ENCODE measurements around the gene EPB41L4B.

EPB41L4B gene

DNA sequence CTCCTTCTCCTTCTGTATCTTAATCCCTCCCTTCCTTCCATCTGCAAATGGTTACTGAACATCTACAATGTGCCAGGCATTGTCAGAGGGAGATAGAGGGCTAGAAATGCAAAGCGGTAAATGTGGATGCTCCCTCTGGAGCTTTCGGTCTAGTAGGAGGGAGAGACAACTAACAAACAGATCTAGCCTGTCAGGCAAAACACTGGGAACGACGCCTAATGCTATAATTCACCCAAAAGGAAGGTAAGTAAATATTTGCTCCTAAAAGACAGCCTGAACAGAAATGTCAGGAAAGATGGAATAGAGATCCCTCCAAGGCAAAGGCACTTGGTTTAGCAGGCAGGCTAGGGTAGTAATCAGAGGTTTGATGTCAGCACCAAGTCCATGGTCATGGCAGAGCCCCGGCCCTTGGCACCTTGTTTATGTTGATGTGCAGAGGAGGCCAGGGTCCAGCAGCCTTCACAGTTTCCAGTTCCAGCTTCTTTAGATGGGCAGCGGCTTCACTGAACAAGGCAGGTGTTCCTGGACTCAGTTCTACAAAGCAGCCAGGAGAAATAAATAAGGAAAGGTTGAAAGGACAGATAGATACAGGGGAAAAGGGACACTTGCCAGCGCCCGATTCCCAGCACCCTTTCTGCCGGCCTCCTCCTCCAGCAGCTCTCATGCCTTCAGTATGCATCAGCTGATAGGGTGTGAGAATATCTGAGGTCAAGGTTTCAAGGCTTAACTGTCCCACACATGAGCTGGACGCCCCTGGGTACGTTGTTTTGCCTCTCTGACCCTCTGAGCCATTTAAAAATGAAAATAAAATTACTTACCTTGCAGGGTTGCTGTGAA is 107.4 kb downstream of the EPB41L4B start:
- H3K36me3 ChIP-seq (ENCODE audit: control insufficient read depth, insufficient read depth, low read length): no peaks in the 10 kb centered on the region
- H3K27me3 ChIP-seq (ENCODE audit: control insufficient read depth, insufficient read depth, low read length): no peaks in the 10 kb centered on the region
- no peaks in the 10 kb centered on the region for H3K9me3 ChIP-seq (ENCODE audit: control insufficient read depth, insufficient read depth, low read length)
- no peak for DNase-seq (ENCODE audit: low read depth, low spot score)
- H3K4me3 ChIP-seq (ENCODE audit: low read length): no peak overlapping the region
- H3K4me1 ChIP-seq (ENCODE audit: control insufficient read depth, insufficient read depth, low read length): no peaks in the 10 kb centered on the region
- no CpG with 5 or more reads among the region's 11 CpGs for WGBS (ENCODE audit: insufficient coverage, insufficient read length)
- H3K27ac ChIP-seq (ENCODE audit: low read length): no peak overlapping the region

DNA sequence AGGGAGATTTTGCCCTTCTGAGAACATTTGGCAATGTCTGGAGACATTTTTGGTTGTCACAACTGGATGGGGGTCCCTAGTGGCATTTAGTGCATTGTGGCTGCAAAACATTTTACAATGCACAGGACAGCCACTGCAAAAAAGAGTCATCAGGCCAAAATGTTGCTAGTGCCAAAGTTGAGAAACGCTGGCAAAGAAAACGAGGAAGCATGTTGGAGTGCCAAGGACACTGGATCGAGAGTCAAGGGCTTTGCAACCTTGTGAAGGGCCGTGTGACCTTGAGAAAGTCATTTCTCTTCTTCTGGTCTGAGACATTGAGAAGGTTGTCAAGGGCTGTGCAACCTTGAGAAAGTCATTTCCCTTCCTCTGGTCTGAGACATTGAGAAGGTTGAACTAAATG is 108.1 kb downstream of the EPB41L4B start:
- no peaks in the 10 kb centered on the region for H3K36me3 ChIP-seq (ENCODE audit: control insufficient read depth, insufficient read depth, low read length)
- H3K27me3 ChIP-seq (ENCODE audit: control insufficient read depth, insufficient read depth, low read length): no peaks in the 10 kb centered on the region
- no peaks in the 10 kb centered on the region for H3K4me1 ChIP-seq (ENCODE audit: control insufficient read depth, insufficient read depth, low read length)
- H3K9me3 ChIP-seq (ENCODE audit: control insufficient read depth, insufficient read depth, low read length): no peaks in the 10 kb centered on the region
- H3K27ac ChIP-seq (ENCODE audit: low read length): no peak overlapping the region
- no peak for DNase-seq (ENCODE audit: low read depth, low spot score)
- WGBS (ENCODE audit: insufficient coverage, insufficient read length): no CpG with 5 or more reads among the region's 4 CpGs
- no peak overlapping the region for H3K4me3 ChIP-seq (ENCODE audit: low read length)

DNA sequence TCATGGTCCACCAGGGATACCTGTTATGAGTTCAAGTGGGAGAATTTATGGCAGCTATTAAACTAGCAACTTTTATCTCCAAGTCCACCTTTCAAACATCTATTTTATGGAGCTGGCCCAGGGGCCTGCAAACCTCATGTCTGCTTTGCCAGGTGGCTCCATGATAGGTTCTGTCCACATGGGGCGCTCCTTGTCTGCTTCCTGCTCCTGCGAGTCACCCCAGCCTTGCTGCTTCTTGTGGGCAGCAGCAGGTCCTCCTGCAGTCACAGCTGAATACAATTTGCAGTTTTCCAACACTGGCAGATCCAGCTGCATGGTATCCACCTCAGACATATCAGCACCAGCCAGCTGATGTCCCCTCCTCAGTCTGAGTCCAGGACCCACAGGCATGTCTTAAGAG is 114.2 kb downstream of the EPB41L4B start:
- Histone ChIP-seq H3K4me3 (ENCODE audit: low read length) (no peak overlapping the region), H3K4me1 (ENCODE audit: control insufficient read depth, insufficient read depth, low read length) (no peaks in the 10 kb centered on the region), H3K27ac (ENCODE audit: low read length) (no peak overlapping the region), H3K9me3 (ENCODE audit: control insufficient read depth, insufficient read depth, low read length) (no peaks in the 10 kb centered on the region; the same call in 1 of the 2 replicates), H3K27me3 (ENCODE audit: control insufficient read depth, insufficient read depth, low read length) (no peaks in the 10 kb centered on the region), H3K36me3 (ENCODE audit: control insufficient read depth, insufficient read depth, low read length) (no peaks in the 10 kb centered on the region)
- DNase-seq (ENCODE audit: low read depth, low spot score): peak; percentile 22
- WGBS (ENCODE audit: insufficient coverage, insufficient read length): no CpG with 5 or more reads among the region's 2 CpGs

DNA sequence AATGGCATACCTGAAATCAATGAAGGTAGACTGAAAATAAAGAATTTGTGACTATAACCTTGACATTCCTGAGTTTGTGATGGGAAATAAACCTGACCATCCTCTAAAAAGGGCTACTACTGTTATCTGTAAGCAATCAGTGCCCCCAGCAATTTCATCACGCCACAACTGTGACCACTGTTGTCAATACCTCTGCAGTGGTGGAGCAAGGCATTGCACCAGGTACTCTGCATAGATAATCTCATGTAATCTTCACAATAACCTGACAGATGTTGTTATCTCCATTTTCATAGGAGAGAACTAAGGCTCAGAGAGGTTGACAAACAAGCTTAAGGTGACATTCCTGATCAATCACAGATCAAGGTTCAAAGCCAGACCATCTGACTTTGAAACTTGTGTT is 115.3 kb downstream of the EPB41L4B start:
- Histone ChIP-seq H3K9me3 (ENCODE audit: control insufficient read depth, insufficient read depth, low read length) (no peaks in the 10 kb centered on the region; the same call in 1 of the 2 replicates), H3K27me3 (ENCODE audit: control insufficient read depth, insufficient read depth, low read length) (no peaks in the 10 kb centered on the region), H3K4me3 (ENCODE audit: low read length) (no peak overlapping the region), H3K36me3 (ENCODE audit: control insufficient read depth, insufficient read depth, low read length) (no peaks in the 10 kb centered on the region), H3K27ac (ENCODE audit: low read length) (no peak overlapping the region), H3K4me1 (ENCODE audit: control insufficient read depth, insufficient read depth, low read length) (no peaks in the 10 kb centered on the region)
- WGBS (ENCODE audit: insufficient coverage, insufficient read length): no CpG with 5 or more reads among the region's 1 CpG
- no peak for DNase-seq (ENCODE audit: low read depth, low spot score)

DNA sequence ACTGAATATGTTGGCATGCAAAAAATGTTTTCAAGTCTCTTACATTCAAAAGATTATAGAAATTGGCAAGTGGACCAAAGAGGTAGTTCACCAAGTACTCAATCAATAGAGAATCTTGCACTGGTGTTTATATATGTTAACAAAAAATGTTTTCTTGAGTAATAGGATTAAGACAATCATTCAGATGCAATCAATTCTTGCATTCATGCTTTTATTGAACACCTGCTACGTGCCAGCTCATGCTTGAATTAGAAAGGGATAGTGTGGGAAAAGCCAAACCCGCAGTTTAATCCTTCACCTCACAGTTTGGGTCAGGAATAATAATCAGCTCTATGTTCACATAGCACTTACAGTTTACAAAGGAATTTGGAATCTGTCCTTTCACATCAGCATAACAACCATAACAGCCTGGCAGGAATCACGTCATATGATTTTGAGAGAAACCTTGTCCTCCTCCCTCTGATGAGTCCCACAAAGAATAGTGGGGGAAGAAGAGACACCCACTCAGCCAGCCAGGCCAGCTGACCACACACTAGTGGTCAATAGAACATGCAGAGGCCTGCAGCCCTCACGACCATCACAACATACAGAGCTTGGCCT is 117.0 kb downstream of the EPB41L4B start:
- DNase-seq (ENCODE audit: low read depth, low spot score): no peak
- Histone ChIP-seq H3K4me3 (ENCODE audit: low read length) (no peak overlapping the region), H3K27ac (ENCODE audit: low read length) (no peak overlapping the region), H3K36me3 (ENCODE audit: control insufficient read depth, insufficient read depth, low read length) (no peaks in the 10 kb centered on the region), H3K9me3 (ENCODE audit: control insufficient read depth, insufficient read depth, low read length) (no peaks in the 10 kb centered on the region; the same call in 1 of the 2 replicates), H3K27me3 (ENCODE audit: control insufficient read depth, insufficient read depth, low read length) (no peaks in the 10 kb centered on the region), H3K4me1 (ENCODE audit: control insufficient read depth, insufficient read depth, low read length) (no peaks in the 10 kb centered on the region)
- WGBS (ENCODE audit: insufficient coverage, insufficient read length): no CpG with 5 or more reads among the region's 4 CpGs

DNA sequence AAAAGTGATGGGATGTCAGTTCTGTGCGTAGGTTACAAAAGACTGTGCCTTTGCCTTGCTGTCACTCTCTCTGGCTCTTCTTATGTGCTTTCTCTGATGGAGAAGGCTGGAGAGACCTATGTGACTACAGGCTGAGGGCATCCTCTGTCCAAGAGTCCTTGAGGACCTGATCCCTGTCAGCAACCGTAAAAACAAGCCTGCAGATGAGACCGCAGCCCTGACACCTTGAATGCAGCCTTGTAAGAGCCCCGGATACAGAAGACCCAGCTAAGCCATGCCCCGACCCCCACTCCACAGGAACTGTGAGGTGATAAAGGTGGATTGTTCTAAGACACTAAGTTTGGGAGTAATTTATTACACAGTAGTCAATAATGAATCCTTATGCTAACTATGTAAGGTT is 121.2 kb downstream of the EPB41L4B start:
- no peak overlapping the region for H3K4me3 ChIP-seq (ENCODE audit: low read length)
- no peak overlapping the region for H3K27ac ChIP-seq (ENCODE audit: low read length)
- no peaks in the 10 kb centered on the region for H3K36me3 ChIP-seq (ENCODE audit: control insufficient read depth, insufficient read depth, low read length)
- DNase-seq (ENCODE audit: low read depth, low spot score): no peak
- H3K27me3 ChIP-seq (ENCODE audit: control insufficient read depth, insufficient read depth, low read length): no peaks in the 10 kb centered on the region
- H3K9me3 ChIP-seq (ENCODE audit: control insufficient read depth, insufficient read depth, low read length): no peaks in the 10 kb centered on the region; the same call in 1 of the 2 replicates
- no CpG with 5 or more reads among the region's 5 CpGs for WGBS (ENCODE audit: insufficient coverage, insufficient read length)
- no peaks in the 10 kb centered on the region for H3K4me1 ChIP-seq (ENCODE audit: control insufficient read depth, insufficient read depth, low read length)

DNA sequence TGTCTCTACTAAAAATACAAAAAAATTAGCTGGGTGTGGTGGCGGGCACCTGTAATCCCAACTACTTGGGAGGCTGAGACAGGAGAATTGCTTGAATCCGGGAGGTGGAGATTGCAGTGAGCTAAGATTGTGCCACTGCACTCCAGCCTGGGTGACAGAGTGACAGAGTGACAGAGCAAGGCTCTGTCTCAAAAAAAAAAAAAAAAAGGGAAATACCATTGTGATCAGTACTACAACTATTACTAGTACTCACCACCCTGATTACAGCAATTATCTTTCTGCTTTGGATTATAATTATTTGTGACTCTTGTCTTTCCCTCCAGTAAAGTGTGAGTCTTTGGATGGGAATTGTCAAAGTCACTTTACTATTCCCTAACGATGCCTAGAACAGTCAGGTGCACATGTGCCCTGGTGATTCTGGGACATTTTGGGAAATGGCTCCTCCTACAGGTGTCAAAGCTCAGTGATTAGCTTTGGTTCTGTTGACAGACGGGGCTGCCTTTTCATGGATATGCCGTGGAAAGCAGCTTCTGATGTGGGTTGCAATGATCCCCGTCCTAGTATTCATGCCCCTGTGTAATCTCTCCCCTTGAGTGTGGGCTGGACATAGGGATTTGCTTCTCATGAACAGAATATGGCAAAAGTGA is 122.0 kb downstream of the EPB41L4B start:
- no CpG with 5 or more reads among the region's 6 CpGs for WGBS (ENCODE audit: insufficient coverage, insufficient read length)
- no peaks in the 10 kb centered on the region; the same call in 1 of the 2 replicates for H3K9me3 ChIP-seq (ENCODE audit: control insufficient read depth, insufficient read depth, low read length)
- H3K36me3 ChIP-seq (ENCODE audit: control insufficient read depth, insufficient read depth, low read length): no peaks in the 10 kb centered on the region
- H3K4me3 ChIP-seq (ENCODE audit: low read length): no peak overlapping the region
- no peaks in the 10 kb centered on the region for H3K4me1 ChIP-seq (ENCODE audit: control insufficient read depth, insufficient read depth, low read length)
- peak; percentile 22 for DNase-seq (ENCODE audit: low read depth, low spot score)
- H3K27me3 ChIP-seq (ENCODE audit: control insufficient read depth, insufficient read depth, low read length): no peaks in the 10 kb centered on the region
- H3K27ac ChIP-seq (ENCODE audit: low read length): no peak overlapping the region

DNA sequence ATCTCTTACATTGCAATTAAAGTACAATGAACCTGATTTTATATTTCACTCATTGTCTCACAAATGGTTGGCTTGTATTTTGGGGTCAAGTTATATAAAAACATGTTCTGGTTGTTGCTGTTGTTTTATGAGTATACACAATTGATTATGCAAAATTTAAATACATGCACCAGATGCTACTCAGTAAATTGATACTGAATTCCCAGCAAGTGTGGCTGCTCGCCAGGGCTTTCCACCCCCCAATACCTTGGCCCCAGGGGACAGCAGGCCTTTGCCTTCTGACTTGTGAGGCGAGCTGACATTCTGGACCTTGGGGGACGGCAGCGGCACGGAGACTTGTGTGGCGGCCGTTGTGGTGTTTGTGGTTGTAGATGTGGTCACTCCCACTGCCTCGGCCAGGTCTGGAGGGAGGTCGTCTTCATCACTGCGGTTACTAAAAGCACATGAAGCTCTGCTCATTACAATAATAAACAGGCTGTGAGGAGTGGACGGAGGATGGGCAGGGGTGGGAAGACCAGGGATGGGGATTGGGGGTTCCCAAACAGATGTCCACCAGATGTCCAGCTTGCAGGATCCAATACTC is 126.8 kb downstream of the EPB41L4B start:
- Histone ChIP-seq H3K27me3 (ENCODE audit: control insufficient read depth, insufficient read depth, low read length) (no peaks in the 10 kb centered on the region), H3K36me3 (ENCODE audit: control insufficient read depth, insufficient read depth, low read length) (no peaks in the 10 kb centered on the region), H3K4me1 (ENCODE audit: control insufficient read depth, insufficient read depth, low read length) (no peaks in the 10 kb centered on the region), H3K27ac (ENCODE audit: low read length) (no peak overlapping the region), H3K9me3 (ENCODE audit: control insufficient read depth, insufficient read depth, low read length) (no peaks in the 10 kb centered on the region), H3K4me3 (ENCODE audit: low read length) (no peak overlapping the region)
- WGBS (ENCODE audit: insufficient coverage, insufficient read length): no CpG with 5 or more reads among the region's 11 CpGs
- no peak for DNase-seq (ENCODE audit: low read depth, low spot score)

DNA sequence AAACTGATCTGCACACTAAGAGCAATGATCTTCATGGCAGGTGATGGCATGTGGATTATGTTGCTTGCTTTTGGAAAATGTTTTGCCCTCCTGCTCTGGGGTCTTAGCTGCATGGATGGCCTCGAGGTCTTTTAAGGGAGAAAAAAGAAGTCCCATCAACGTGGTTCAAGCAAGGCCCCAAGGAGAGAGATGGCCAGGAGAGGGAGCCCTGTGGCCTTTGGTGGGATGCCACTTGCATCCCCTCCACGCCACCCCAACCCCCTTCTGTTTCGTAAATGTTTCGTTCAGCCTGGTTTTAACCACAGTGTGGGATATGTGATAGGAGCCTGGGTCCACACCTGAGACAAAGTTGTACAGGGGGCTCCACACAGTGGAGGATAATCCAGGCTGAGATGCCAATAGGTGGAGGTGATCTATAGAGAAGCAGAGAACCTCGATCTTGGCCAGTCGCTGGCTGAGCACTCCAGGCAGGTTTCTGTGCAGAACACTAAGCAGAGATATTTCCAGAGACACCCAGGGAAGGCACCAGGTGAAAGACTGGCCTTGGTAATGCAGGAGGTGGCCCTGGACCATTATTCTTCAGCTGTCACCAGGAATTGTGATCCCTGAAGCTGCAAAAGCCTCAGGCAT is 128.0 kb downstream of the EPB41L4B start:
- no CpG with 5 or more reads among the region's 7 CpGs for WGBS (ENCODE audit: insufficient coverage, insufficient read length)
- H3K4me1 ChIP-seq (ENCODE audit: control insufficient read depth, insufficient read depth, low read length): no peaks in the 10 kb centered on the region
- no peak overlapping the region for H3K27ac ChIP-seq (ENCODE audit: low read length)
- no peaks in the 10 kb centered on the region for H3K9me3 ChIP-seq (ENCODE audit: control insufficient read depth, insufficient read depth, low read length)
- DNase-seq (ENCODE audit: low read depth, low spot score): peak; percentile 45
- no peak overlapping the region for H3K4me3 ChIP-seq (ENCODE audit: low read length)
- no peaks in the 10 kb centered on the region for H3K27me3 ChIP-seq (ENCODE audit: control insufficient read depth, insufficient read depth, low read length)
- H3K36me3 ChIP-seq (ENCODE audit: control insufficient read depth, insufficient read depth, low read length): no peaks in the 10 kb centered on the region

DNA sequence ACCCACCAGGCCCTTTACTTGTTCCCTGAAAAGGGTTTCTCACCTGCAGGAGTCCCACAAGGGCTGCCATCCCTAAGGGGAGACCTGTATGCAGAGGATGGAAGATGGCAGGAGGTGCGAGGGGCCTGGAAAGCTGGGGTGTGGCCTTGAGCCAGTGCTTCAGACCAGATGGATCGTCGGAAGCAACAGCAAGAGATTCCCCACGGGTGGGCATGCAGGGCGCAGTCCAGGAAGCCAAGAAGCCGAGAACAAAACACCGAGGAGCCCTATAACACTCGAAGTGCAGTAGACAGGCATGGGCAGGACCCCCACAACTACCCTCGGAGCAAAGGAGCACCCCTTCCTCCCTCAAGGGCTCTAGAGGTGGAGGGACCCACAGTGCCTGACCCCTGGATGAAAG is 129.1 kb downstream of the EPB41L4B start:
- DNase-seq (ENCODE audit: low read depth, low spot score): no peak
- H3K4me1 ChIP-seq (ENCODE audit: control insufficient read depth, insufficient read depth, low read length): no peaks in the 10 kb centered on the region
- H3K9me3 ChIP-seq (ENCODE audit: control insufficient read depth, insufficient read depth, low read length): no peaks in the 10 kb centered on the region
- H3K4me3 ChIP-seq (ENCODE audit: low read length): no peak overlapping the region; the same call in 1 of the 2 replicates
- no peak overlapping the region for H3K27ac ChIP-seq (ENCODE audit: low read length)
- no CpG with 5 or more reads among the region's 9 CpGs for WGBS (ENCODE audit: insufficient coverage, insufficient read length)
- H3K36me3 ChIP-seq (ENCODE audit: control insufficient read depth, insufficient read depth, low read length): no peaks in the 10 kb centered on the region
- no peaks in the 10 kb centered on the region for H3K27me3 ChIP-seq (ENCODE audit: control insufficient read depth, insufficient read depth, low read length)
